HG02884 (cell line): ENCODE data around the gene PTPRD.

Source experiments
- ATAC-seq: cut with Tn5 transposase; IDR thresholded peaks from one replicate; pipeline ENCODE4 v1.9.1; 2021; ENCODE audit warnings: mild to moderate bottlenecking, moderate library complexity; ENCODE audit not compliant: unreplicated experiment

Gene PTPRD

GRCh38 chr9:8812888-8813287, 1799.9 kb downstream of the PTPRD start:
- no peak for ATAC-seq

DNA sequence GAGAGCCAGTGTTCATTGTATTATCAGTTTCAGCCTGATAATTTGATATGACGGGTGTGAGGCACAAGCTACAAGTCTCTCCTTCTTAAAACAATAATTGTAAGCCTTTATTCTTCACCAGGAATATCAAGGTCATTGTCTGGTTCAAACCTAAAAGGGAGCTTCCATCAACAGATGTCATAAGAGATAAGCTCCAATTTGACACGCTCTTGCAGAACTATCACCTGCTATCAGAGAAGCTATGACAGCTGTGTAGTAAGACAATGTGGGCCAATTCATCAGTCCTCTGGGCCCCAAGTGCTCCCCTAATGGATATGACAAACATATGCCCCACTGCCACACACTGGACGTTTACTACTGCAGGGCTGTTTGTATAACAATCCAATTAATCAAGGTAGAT, 1803.1 kb downstream of the PTPRD start:
- no peak for ATAC-seq

GRCh38 chr9:8806150-8806549, 1806.7 kb downstream of the PTPRD start:
- no peak for ATAC-seq

DNA sequence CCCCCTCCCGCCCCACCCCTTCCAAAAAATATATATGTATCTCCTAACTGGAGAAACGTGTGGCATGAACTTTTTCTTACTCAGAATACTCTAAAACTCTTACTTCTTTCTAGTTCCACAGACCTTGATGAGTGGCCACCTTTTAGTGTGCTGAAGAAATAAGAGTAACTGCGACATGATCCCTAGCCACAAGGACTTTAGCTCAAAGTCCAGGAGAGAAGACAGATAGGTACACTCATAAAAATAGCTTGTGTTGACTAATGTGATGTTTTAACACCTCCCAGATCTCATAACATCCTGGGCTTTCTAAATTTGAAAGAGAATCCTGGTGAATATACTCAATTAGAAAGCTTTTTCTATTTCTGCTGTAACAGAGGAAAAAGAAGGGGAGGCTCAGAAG, 1808.2 kb downstream of the PTPRD start:
- no peak for ATAC-seq

- ATAC-seq, result no peak
Measured at GRCh38 chr9:8802242-8802641, 1810.6 kb downstream of the PTPRD start.

DNA sequence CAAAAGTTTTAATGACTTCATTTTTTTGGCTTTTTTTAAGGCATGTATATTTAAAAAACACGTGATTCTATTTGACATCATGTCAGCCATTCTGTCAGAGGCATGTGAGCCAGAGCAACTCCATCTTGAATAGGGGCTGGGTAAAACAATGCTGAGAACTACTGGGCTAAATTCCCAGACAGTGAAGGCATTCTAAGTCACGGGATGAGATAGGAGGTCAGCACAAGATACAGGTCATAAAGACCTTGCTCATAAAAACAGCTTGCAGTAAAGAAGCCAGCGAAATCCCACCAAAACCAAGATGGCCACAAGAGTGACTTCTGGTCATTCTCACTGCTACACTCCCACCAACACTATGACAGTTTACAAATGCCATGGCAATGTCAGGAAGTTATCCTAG, 1812.6 kb downstream of the PTPRD start:
- ATAC-seq, result no peak

DNA sequence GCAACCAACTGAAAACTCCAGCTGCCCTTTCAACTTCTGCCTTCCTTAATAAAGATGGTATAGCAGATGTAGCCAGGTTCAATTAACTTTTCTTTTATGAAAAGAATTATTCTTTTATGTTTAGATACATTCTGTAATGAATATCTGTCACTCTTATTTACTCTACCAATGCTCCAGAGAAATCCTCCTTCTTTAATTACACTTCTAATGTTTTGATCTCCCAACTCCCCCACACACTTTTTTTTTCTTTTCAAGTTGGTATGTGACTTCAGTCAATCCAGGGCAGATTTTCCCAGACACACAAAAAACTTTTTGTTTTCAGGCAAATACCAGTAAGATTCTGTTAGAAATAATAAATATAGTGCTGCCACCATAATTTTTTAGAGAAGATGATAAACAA, 1813.2 kb downstream of the PTPRD start:
- no peak for ATAC-seq

DNA sequence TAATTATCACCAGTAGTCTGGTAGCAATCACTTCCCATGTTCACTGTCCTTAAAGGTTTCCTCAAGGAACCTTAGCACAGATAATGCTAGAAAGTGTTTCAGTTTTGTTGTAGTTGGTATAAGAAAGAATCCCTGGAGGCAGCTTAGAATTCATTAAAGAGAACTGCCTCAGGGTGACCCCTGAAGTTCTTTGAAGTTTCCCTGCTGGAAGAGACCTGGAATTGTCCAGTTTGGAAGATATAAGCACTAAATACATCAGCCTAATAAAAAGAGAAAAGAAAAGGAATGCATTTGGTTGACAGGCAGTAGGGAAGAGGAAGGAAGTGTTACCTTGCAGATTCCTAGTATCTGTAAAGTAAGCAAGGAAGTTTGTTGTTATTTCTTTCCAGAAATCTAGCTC, 1813.6 kb downstream of the PTPRD start:
- no peak for ATAC-seq

- no peak for ATAC-seq
Measured at GRCh38 chr9:8784838-8785237, 1828.0 kb downstream of the PTPRD start.

DNA sequence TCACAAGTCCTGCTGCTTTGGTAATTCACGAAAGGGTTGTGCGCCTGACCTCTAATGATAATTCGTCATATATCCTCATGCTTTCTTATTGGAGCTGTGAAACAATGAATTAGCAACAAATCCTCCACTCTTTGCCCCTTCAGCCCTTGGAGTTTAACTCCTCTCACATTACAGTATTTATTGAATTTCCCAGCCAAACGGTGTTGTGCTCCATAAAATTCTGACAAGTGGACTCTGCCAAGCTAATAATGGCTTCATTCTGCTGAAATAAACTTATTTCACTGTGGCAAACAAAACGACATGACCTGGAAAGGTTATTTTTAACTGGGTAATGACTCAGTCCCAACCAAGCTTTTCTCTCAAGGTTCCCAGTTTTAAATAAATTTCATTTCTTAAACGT, 1828.9 kb downstream of the PTPRD start:
- ATAC-seq, result no peak

- no peak for ATAC-seq
Measured at GRCh38 chr9:8782237-8782636, 1830.6 kb downstream of the PTPRD start.

GRCh38 chr9:8781458-8781857, 1831.3 kb downstream of the PTPRD start:
- ATAC-seq, result no peak

DNA sequence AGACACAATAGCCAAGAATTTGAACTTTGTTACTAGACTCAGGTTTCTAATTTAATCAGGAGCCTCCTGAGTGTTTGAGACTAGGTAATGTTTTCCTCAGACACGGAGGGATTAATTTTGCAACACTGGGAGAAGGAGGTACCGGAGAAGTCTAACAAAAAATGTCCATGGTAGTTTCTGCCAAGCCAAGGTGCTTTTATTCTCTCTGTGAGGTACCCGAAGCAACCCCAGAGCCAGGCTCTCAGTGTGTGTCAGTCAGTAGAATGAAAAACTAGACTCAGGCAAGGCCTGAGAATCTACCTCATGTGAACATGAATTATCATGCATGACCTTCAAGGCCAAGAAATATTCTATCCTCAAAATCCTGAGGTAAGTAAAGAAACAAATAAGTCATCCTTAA, 1832.4 kb downstream of the PTPRD start:
- ATAC-seq, result no peak

DNA sequence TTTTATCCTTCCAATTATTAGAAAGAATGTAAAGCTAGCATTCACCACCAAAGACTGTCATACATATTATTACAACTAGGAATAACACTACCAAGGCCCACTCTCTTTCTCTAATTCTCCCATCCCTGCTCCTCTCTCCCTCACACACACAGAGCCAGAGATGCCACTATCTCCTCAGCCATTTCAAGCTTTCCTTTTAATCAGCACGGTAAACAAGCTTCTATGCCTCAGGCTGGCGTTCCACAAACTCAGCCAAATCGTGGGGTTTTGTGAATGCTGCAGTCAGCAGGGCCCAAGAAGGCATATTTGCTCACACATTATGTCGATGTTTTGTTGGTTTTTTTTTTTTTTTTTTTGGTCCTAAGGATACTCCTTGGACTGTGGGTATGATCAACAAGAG, 1833.3 kb downstream of the PTPRD start:
- ATAC-seq, result no peak

GRCh38 chr9:8778356-8778755, 1834.4 kb downstream of the PTPRD start:
- ATAC-seq, result no peak

GRCh38 chr9:8772302-8772701, 1840.5 kb downstream of the PTPRD start:
- no peak for ATAC-seq

- no peak for ATAC-seq
Measured at GRCh38 chr9:8769153-8769552, 1843.6 kb downstream of the PTPRD start.

- no peak for ATAC-seq
Measured at GRCh38 chr9:8766096-8766495, 1846.7 kb downstream of the PTPRD start.

DNA sequence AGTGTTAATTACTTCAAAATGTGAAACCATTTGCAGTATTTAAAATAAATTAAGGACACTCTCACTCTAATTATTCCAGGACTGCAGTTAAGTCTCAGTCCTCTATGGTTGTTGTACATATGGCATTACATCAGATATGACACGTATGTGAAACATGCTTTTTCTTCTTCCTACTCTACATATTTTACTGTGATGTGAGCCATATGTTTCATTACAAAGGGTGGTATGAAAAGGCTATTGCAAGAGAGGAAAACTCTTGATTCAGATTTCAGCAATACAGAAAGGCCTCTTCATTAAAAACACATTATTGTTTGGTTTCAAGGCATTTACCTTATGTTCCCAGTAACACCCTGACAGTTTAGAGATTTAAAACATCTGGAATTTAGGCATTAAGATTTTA, 1848.8 kb downstream of the PTPRD start:
- no peak for ATAC-seq

- ATAC-seq, result no peak
Measured at GRCh38 chr9:8762479-8763085, 1850.2 kb downstream of the PTPRD start.

GRCh38 chr9:8760000-8760767, 1852.6 kb downstream of the PTPRD start:
- ATAC-seq, result no peak

DNA sequence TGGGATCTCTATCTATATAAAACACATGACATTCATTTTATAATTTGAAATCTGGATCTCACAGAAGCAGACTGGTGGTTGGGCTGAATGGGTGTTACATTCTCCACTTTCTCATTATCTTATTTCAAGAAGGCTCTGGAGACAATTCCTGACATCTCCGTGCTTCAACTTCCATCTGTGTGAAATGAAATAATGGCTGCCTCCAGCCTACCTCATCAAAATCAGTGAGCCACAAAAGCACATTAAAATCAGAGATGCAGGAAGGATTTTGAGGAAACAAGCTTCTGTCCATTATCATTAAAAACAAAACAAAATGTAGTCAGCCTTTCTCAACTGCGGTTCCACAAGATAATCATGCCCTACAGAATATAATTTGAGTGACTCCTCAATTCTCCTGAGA, 1854.9 kb downstream of the PTPRD start:
- no peak for ATAC-seq

- no peak for ATAC-seq
Measured at GRCh38 chr9:8754751-8755150, 1858.1 kb downstream of the PTPRD start.
